C4-2B (cell line): ENCODE results near the gene SLC47A2.

Experiments
- H3K27ac ChIP-seq: fragments of 450-650 bp; 2 replicates; pipeline ENCODE4 v1.5.1; 2017
- CTCF ChIP-seq: fragments of 450-650 bp; conservative IDR thresholded peaks from 2 replicates; pipeline ENCODE4 v1.5.1; 2017; ENCODE audit warnings: mild to moderate bottlenecking
- ZFX ChIP-seq: fragments of 450-650 bp; IDR thresholded peaks from 2 replicates; pipeline ENCODE4 v1.6.1; 2017

SLC47A2 gene

GRCh38 chr17:19630661-19631060, 85.7 kb downstream of the SLC47A2 start:
- H3K27ac ChIP-seq, result no peak overlapping the region
- no peak for TF ChIP-seq CTCF
- TF ChIP-seq ZFX, result no peak

GRCh38 chr17:19630035-19630434, 86.3 kb downstream of the SLC47A2 start:
- peak overlapping the region; percentile 54 for H3K27ac ChIP-seq
- TF ChIP-seq CTCF (no peak), ZFX (no peak)

- peak overlapping the region; percentile 54 for H3K27ac ChIP-seq
- no peak for TF ChIP-seq ZFX
- TF ChIP-seq CTCF, result no peak
Observed at GRCh38 chr17:19629449-19629848, 86.9 kb downstream of the SLC47A2 start.
